HG03108 (cell line): ENCODE results near the gene SERPINI1.
"Not testable (repeated sequence)": the region's sequence is repeated elsewhere in the genome, so short reads cannot be mapped to it uniquely, and the experiment has no call there.

Experiments
- ATAC-seq: cut with Tn5 transposase; IDR thresholded peaks from one replicate; pipeline ENCODE4 v1.9.1; 2021; ENCODE audit warnings: moderate library complexity; ENCODE audit not compliant: unreplicated experiment

Gene SERPINI1

GRCh38 chr3:167785790-167786189, 50.3 kb downstream of the SERPINI1 start:
- no peak for ATAC-seq

DNA sequence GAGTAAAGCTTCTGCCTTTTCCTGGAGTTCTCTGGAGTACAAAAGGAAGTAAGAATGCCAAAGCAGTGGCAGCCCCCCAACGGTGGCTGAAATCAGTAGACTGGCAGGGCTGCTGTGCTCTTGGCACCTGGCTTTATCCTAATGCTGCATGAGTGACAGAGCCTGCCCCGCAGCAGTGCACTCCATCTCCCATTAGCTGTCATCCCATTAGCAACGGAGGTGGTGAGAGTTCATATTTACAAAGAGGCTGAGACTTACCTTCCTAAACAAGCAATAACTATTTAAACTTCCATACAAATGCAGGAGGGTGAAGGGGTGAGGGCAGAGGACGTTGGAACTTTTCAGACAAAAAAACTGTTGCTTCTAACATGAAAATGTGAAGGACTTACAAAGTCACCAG, 51.9 kb downstream of the SERPINI1 start:
- ATAC-seq: no peak

DNA sequence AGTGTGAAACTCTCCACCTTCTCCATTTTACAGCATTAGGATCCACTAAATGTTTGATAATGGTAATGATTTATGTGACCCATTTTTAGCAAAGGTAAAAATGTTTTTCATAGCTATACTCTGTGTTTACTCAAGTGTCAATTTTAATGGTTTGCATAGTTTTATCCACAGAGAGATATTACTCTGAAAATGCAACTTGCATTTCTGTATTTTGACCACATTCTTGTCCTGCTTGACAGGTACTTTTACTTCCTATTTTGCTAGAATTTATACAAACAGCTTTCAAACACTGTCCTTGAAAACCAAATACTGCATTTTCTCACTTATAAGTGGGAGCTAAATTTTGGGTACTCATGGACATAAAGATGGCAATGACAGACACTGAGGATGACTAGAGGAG, 62.9 kb downstream of the SERPINI1 start:
- no peak for ATAC-seq

DNA sequence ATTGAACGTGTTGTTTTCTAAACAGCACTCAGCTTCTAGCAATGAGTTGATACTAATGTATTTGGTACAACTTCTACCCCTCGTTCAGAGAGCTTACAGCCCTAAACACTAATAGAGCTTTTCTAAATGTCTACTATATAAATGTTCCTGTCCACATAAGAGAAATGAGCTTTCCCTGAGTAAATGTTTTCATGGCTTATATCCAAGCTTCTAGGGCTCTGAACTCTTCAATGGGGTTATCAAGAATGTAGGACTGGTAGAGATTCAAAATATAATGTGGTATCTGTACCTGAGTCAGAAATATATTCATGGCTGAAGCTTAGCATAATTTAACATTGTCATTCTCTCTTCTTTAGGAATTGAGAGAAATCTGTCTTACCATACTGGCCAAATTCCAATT, 73.4 kb downstream of the SERPINI1 start:
- no peak for ATAC-seq

DNA sequence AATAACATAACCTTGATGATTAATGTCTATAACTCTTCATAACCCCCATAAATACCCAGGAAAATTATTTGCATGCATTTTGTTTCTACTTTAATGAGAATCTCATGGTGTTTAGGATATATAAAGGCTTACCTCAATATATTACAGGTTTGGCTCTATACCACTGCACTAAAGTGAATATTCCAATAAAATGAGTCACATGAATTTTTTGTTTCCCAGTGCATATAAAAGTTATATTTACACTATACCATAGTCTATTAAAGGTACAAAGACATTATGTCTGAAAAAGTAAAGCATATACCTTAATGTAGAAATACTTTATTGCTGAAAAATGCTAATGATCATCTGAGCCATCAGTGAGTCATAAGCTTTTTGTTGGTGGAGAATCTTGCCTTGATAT, 74.7 kb downstream of the SERPINI1 start:
- ATAC-seq: no peak

GRCh38 chr3:167811031-167811430, 75.5 kb downstream of the SERPINI1 start:
- ATAC-seq: no peak

DNA sequence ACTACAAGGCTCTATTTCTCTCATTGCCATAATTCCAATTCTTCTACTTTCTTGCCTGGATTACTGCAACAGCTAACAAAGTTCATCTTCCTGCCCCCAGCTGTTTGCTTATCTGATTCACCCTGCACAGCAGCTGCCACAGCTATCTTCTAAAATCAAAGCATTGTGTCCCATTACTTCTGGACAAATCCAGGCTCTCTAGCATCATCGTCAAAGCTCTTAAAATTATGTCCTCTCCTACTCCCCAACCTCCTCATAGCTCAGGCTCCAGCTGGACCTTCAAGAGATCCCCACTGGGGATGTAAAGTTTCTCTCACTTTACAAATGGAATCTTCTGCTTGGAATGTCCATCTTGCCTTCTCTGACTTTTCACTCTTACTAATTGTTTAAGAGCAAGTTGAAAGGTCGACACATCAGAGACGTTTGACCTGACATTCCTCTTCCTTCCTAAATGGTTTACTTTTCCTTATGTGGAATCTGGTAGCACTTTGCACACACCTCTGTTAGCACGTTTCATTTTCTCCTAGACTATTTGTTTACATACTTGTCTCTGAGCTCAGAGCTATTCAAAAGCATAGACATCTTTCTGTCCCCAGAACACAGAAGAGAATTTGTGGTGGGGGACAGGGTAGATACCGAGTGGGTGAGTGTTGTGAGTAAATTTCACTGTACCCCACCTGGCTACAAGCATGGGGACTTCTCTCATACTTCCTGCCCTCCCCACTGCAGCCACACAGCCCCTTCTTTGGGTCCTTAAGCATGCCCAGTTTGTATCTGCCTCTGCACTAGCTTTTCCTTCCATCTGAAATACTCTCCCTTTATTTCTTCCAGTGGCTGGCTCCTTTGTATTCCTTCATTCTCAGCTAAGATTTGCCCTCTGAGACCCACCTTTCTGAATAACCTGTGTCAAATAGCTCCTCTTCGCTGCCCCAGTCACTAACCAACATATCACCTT, 77.9 kb downstream of the SERPINI1 start:
- no peak for ATAC-seq

DNA sequence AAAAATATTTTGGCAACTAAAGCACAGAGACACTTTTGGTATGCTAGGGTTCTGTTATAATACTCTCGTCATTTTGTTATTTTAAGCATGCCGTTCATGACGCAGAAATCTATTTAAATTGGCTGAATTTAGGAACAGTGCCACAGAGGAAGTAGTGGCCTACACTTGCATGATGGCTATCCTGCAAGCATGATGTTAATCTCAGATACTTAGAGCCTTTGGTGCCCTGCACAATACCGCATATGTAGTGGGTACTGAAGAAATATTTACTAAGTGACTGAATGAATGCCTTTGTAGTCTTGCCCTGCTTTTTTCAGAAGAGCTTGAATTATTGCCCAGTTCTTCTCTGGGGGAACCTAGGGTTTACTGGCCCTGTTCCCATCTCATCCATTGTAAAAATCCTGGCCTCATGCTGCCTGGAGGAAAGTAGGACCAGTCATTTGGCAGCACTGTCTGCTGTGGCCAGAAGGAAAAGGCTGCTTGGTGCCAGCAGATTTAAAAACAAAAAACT, 79.0 kb downstream of the SERPINI1 start:
- no peak for ATAC-seq

DNA sequence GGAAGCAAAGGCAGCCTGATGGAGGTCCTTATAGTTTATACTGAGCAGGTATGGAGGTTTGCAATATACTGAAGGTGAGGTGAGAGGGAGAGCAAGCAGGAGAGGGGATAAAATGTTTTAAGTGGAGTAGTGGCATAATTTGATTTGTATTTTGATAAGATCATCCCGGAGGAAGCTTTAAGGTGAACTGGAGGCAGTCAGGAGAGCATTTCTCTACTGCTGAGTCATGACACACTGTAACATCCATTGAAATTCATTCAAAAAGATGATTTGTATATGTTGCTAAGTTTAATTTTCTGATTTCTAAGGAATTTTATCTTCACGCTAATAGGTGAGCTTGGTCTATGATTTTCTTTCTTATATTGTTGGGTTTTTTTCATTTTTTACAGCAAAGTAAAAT, 81.4 kb downstream of the SERPINI1 start:
- no peak for ATAC-seq

DNA sequence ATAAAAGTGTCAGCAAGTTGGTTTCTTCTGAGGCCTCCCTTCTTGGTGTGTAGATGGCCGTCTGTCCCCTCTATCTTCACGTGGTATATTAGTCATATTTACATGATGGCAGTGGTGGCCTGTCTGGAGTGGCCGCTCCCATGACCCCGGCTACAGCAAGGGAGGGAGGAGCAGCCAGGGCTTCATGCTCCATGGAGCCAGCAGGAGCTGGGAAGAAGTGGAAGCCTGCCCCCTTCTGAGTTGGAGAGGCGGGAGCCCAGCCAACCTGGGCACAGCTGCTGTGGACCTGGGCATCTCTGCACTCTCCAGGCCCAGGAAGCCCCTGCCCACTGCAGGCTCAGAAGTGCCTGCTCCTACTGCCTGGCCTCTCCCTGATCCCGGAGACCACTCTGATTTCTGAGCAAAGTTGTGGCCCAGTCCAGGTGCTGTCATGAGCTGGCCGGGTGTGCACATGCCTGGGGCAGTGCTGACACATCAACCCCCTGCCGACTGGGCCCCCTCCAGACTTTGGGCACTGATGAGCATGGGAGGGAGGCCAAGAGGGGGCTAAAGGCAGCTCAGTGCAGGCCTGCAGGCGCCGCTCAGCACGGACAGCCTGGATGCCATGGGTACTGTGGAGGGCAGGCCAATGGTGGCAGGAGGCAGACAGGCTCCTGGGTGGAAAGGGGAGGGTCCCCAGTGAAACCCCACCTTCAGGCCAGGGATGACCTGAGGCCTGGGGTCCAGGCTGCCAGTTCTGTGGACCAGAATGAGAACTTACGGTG, 84.8 kb downstream of the SERPINI1 start:
- ATAC-seq: no peak

- ATAC-seq: no peak
Measured at GRCh38 chr3:167821248-167821805, 85.8 kb downstream of the SERPINI1 start.

GRCh38 chr3:167823738-167824137, 88.2 kb downstream of the SERPINI1 start:
- ATAC-seq: no peak

GRCh38 chr3:167827588-167827987, 92.1 kb downstream of the SERPINI1 start:
- ATAC-seq: not testable (repeated sequence)

DNA sequence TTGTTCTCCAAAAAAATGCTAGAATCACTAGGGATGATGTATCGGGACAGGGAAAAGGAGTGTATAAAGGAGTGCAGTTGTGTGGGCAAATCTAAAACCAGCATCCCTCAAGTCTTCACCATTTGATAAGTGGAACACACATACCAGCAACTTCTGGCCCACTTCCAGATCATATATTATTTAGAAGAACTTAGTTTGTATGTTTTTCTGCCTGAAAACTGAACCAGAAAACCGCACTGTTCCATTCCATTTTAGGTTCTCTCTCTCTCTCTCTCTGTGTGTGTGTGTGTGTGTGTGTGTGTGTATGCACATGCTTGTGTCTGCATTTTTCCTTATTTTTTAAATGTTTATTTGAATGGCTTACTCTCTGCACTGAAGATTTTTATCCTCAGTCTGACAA, 93.5 kb downstream of the SERPINI1 start:
- no peak for ATAC-seq

- no peak for ATAC-seq
Measured at GRCh38 chr3:167830007-167830406, 94.5 kb downstream of the SERPINI1 start.

DNA sequence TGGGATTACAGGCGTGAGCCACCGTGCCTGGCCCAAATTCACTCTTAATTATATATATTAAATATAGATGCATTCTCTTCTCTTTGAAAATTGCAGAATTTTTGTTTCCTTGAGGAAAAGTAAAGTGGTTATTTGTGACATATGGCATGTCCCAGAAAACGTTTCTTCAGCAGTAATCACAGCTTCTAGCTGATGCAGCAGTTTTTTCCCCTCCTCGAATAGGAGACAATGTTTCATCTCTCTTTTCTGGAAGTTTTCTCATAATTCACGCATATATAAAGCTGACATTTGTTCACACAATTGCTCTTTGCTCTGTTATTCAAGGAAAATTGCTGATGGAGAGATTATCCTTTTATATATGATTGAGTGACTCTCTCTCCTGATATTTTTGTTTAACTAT, 99.8 kb downstream of the SERPINI1 start:
- ATAC-seq: no peak

- ATAC-seq: no peak
Measured at GRCh38 chr3:167835953-167836352, 100.4 kb downstream of the SERPINI1 start.

DNA sequence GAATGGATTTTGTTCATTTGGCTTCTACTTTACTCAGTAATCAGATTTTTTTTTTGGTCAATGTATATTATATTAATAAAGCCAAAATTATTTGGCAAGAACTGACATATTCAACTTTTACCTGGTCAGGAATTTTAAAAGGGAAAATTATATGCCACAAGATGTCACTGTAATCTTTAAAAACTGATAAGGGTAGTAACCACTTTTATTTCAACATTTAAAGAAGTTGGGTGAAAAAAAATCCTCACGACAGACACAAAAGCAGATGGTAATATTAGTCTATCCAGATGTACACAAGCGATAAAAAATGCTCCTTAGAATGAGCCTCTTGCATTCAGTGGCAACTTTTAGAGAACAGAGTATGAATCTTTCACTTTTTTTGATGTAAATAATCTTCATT, 101.9 kb downstream of the SERPINI1 start:
- ATAC-seq: no peak

GRCh38 chr3:167839460-167840134, 104.1 kb downstream of the SERPINI1 start:
- ATAC-seq: no peak

GRCh38 chr3:167840247-167840646, 104.7 kb downstream of the SERPINI1 start:
- ATAC-seq: no peak

DNA sequence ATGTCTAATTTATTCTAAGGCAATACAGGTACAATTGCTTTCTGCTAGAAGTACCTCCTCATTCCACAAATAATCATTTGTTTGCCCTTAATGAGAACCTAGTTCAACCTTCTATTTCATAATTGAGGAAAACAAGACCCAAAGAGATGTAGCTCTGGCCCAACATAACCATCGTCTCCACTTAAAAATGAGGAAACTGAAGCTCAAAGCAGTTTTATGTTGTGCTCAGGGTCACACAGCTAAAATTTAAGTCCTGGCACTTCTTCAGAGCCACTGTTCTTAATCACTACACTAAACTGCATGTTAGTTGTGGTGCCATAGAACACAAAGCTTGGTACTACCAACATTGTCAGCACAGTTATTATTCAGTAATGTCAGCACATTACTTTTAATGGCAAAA, 108.0 kb downstream of the SERPINI1 start:
- ATAC-seq: no peak
